Tibial artery (tissue), 4 donors: ENCODE data around the gene UBE3B.

Source experiments
- DNase-seq, 2 donors: peaks; one replicate each; pipeline ENCODE4 v3.0.0-alpha.2; 2019
- H3K27ac ChIP-seq, 2 donors: fragments of 200-600 bp; sonication (generic) in 1 of 2; 1 replicate in 1 of 2; 2 replicates in 1 of 2; pipeline ENCODE4 v1.5.1; 2018 to 2019; ENCODE audit warnings: mild to moderate bottlenecking in 1 of 2
- H3K27me3 ChIP-seq, 2 donors: fragments of 200-600 bp; sonication (generic) in 1 of 2; one replicate each; pipeline versions ENCODE4 v1.5.1 to v1.6.0; 2016 to 2019
- H3K36me3 ChIP-seq, 3 donors: fragments of 200-600 bp; sonication (generic) in 2 of 3; one replicate each; pipeline ENCODE4 v1.5.1; 2016 to 2019; ENCODE audit warnings: mild to moderate bottlenecking in 2 of 3
- H3K4me1 ChIP-seq, 4 donors: fragments of 200-600 bp; sonication (generic) in 2 of 4; 1 replicate in 3 of 4; 2 replicates in 1 of 4; pipeline ENCODE4 v1.5.1; 2016 to 2019
- H3K4me3 ChIP-seq, 2 donors: fragments of 200-600 bp; sonication (generic) in 1 of 2; 1 replicate in 1 of 2; 2 replicates in 1 of 2; pipeline ENCODE4 v1.5.1; 2018 to 2019; ENCODE audit warnings: mild to moderate bottlenecking in 2 of 2
- H3K9me3 ChIP-seq, 3 donors: fragments of 200-600 bp; sonication (generic) in 1 of 3; one replicate each; pipeline ENCODE4 v1.5.1; 2016 to 2019
- CTCF ChIP-seq, 2 experiments: fragments of 200-600 bp in 1 of 2; fragments of 450-650 bp in 1 of 2; IDR thresholded peaks; one replicate each; pipeline ENCODE4 v1.5.1; 2017 to 2019; ENCODE audit warnings: antibody characterized with exemption in 2 of 2, mild to moderate bottlenecking in 1 of 2, moderate library complexity in 1 of 2
- intact Hi-C: fragments of 100-400 bp; cut with DNase I; formaldehyde crosslinking; loops from one replicate; pipeline ENCODE4 v1.15.0; 2023; ENCODE audit warnings: low total_unique reads

UBE3B gene

GRCh38 chr12:109492371-109492770 is 14.9 kb downstream of the UBE3B start:
- no peaks in the 10 kb centered on the region for H3K27me3 ChIP-seq
- no peak overlapping the region for H3K4me3 ChIP-seq
- no peaks in the 10 kb centered on the region for H3K4me1 ChIP-seq
- H3K36me3 ChIP-seq: peaks cover 87 to 100% (median 93%) of the 10 kb centered on the region in 3 donors
- no peak overlapping the region for H3K27ac ChIP-seq
- no peak for DNase-seq
- intact Hi-C loops: no loop called here
- TF ChIP-seq CTCF (IDR thresholded peaks at IDR 0.05): no peak
- H3K9me3 ChIP-seq: no peaks in the 10 kb centered on the region

- DNase-seq: no peak
- no peak for TF ChIP-seq CTCF (IDR thresholded peaks at IDR 0.05)
- Histone ChIP-seq H3K9me3 (no peaks in the 10 kb centered on the region), H3K36me3 (peaks cover 87 to 100% (median 93%) of the 10 kb centered on the region in 3 donors), H3K4me1 (no peaks in the 10 kb centered on the region), H3K4me3 (no peak overlapping the region), H3K27ac (no peak overlapping the region), H3K27me3 (no peaks in the 10 kb centered on the region)
- intact Hi-C loops: no loop called here
These were observed 15.7 kb downstream of the UBE3B start for GRCh38 chr12:109493090-109493489.

GRCh38 chr12:109493938-109494337 is 16.5 kb downstream of the UBE3B start:
- TF ChIP-seq CTCF (IDR thresholded peaks at IDR 0.05): no peak
- DNase-seq: no peak
- Histone ChIP-seq H3K4me1 (no peaks in the 10 kb centered on the region), H3K27me3 (no peaks in the 10 kb centered on the region), H3K27ac (no peak overlapping the region), H3K9me3 (no peaks in the 10 kb centered on the region), H3K36me3 (peaks cover 87 to 100% (median 93%) of the 10 kb centered on the region in 3 donors), H3K4me3 (no peak overlapping the region)
- intact Hi-C loops: no loop called here

GRCh38 chr12:109494348-109494881 is 17.0 kb downstream of the UBE3B start:
- intact Hi-C loops: no loop called here
- Histone ChIP-seq H3K36me3 (peaks cover 87 to 100% (median 93%) of the 10 kb centered on the region in 3 donors), H3K27me3 (no peaks in the 10 kb centered on the region), H3K4me3 (no peak overlapping the region), H3K9me3 (no peaks in the 10 kb centered on the region), H3K4me1 (no peaks in the 10 kb centered on the region), H3K27ac (no peak overlapping the region)
- no peak for DNase-seq
- no peak for TF ChIP-seq CTCF (IDR thresholded peaks at IDR 0.05)

- H3K9me3 ChIP-seq: no peaks in the 10 kb centered on the region
- H3K4me1 ChIP-seq: no peaks in the 10 kb centered on the region
- no peak overlapping the region for H3K4me3 ChIP-seq
- H3K36me3 ChIP-seq: peaks cover 87 to 100% (median 93%) of the 10 kb centered on the region in 3 donors
- intact Hi-C loops: no loop called here
- H3K27me3 ChIP-seq: no peaks in the 10 kb centered on the region
- no peak for DNase-seq
- no peak overlapping the region for H3K27ac ChIP-seq
- no peak for TF ChIP-seq CTCF (IDR thresholded peaks at IDR 0.05)
These were observed 17.6 kb downstream of the UBE3B start for GRCh38 chr12:109495012-109495411.

- DNase-seq: no peak
These were observed 18.9 kb downstream of the UBE3B start for GRCh38 chr12:109496306-109496705.

More at GRCh38 chr12:109496306-109496705, 18.9 kb downstream of the UBE3B start:
- H3K4me1 ChIP-seq: no peaks in the 10 kb centered on the region
- no peak overlapping the region for H3K4me3 ChIP-seq
- no peak overlapping the region for H3K27ac ChIP-seq
- H3K9me3 ChIP-seq: no peaks in the 10 kb centered on the region
- TF ChIP-seq CTCF (IDR thresholded peaks at IDR 0.05): no peak
- intact Hi-C loops: no loop called here
- peaks cover 90 to 100% (median 93%) of the 10 kb centered on the region in 3 donors for H3K36me3 ChIP-seq
- no peaks in the 10 kb centered on the region for H3K27me3 ChIP-seq
